ENCODE results near the gene LKAAEAR1.

- TF ChIP-seq CTCF (IDR thresholded peaks at IDR 0.05), result no peak
- no peak for TF ChIP-seq RFX5 (IDR thresholded peaks at IDR 0.05)
- TF ChIP-seq POLR2AphosphoS2 (conservative IDR thresholded peaks at IDR 0.05; ENCODE audit: low read length), result no peak
- TF ChIP-seq TP53 (CRISPR knock-in tag; IDR thresholded peaks at IDR 0.05), result no peak
- no peak for TF ChIP-seq CBX8 (IDR thresholded peaks at IDR 0.05)
- TF ChIP-seq RARB (CRISPR knock-in tag; IDR thresholded peaks at IDR 0.05), result no peak
- no peak for TF ChIP-seq SREBF2 (IDR thresholded peaks at IDR 0.05)
- no peak for TF ChIP-seq EP300 (IDR thresholded peaks at IDR 0.05)
Measured at GRCh38 chr20:64055893-64056638, 28.1 kb downstream of the LKAAEAR1 start.

Data from A549 (cell line).